Adrenal gland (tissue), 12 donors: Measurements from ENCODE around the gene ASB18. TPM values are rescaled to one million over a fixed set of nuclear protein-coding genes. Genes with fewer than 3 reads are reported as not detected.

ENCODE experiments used
- DNase-seq, 7 donors: peaks; one replicate each; pipeline ENCODE4 v3.0.0-alpha.2; 2019 to 2020
- H3K27ac ChIP-seq, 5 donors: fragments of 200-600 bp; sonication (generic) in 4 of 5; 1 replicate in 3 of 5; 2 replicates in 2 of 5; pipeline versions ENCODE4 v1.5.1 to v1.8.0; 2016 to 2020; ENCODE audit warnings: mild to moderate bottlenecking in 1 of 5
- H3K27me3 ChIP-seq: fragments of 200-600 bp; 2 replicates; pipeline ENCODE4 v1.8.0; 2021
- H3K36me3 ChIP-seq, 2 donors: fragments of 200-600 bp; replicated peaks in 1 of 2; 1 replicate in 1 of 2; 2 replicates in 1 of 2; pipeline versions ENCODE4 v1.5.1 to v1.8.0; 2018 to 2022
- H3K4me1 ChIP-seq, 2 donors: fragments of 200-600 bp; replicated peaks in 1 of 2; 1 replicate in 1 of 2; 2 replicates in 1 of 2; pipeline versions ENCODE4 v1.5.1 to v1.8.0; 2018 to 2021
- H3K4me3 ChIP-seq, 4 donors: fragments of 200-600 bp; sonication (generic) in 3 of 4; one replicate each; pipeline ENCODE4 v1.5.1; 2016 to 2018
- H3K9me3 ChIP-seq, 3 donors: fragments of 200-600 bp; sonication (generic) in 1 of 3; replicated peaks in 1 of 3; 1 replicate in 2 of 3; 2 replicates in 1 of 3; pipeline versions ENCODE4 v1.5.1 to v1.8.0; 2016 to 2021
- CTCF ChIP-seq, 6 experiments: fragments of 450-650 bp in 4 of 6; fragments of 200-600 bp in 2 of 6; sonication (generic) in 1 of 6; IDR thresholded peaks; 1 replicate in 5 of 6; 2 replicates in 1 of 6; pipeline versions ENCODE4 v1.5.1 to v1.8.0; 2016 to 2021; ENCODE audit warnings: antibody characterized with exemption in 6 of 6, mild to moderate bottlenecking in 2 of 6, moderate library complexity in 1 of 6
- POLR2A ChIP-seq, 2 donors: fragments of 450-650 bp; IDR thresholded peaks; one replicate each; pipeline ENCODE4 v1.6.1; 2017; ENCODE audit warnings: antibody characterized with exemption in 2 of 2, mild to moderate bottlenecking in 2 of 2, moderate library complexity in 1 of 2
- WGBS, 4 donors: extraction: QIAGEN DNeasy Blood & Tissue Kit in 2 of 4; methylation state at CpG; one replicate each; pipeline versions ENCODE4 v1.1.5 to v1.1.7; 2013 to 2017; 5-methylcytosine and 5-hydroxymethylcytosine counted together
- intact Hi-C, 2 donors: fragments of 100-400 bp; cut with DNase I; formaldehyde crosslinking; loops; one replicate each; pipeline versions ENCODE4 v1.14.1 to v1.15.0; 2022 to 2023
- polyA plus RNA-seq, 3 donors: library from polyadenylated mRNA; stranded (reverse); fragments of 200-250 nt in 2 of 3; fragments of 350-450 nt in 1 of 3; fragmentation: Illumina TruSeq in 1 of 3; extraction: RNeasy Lipid Tissue Mini Kit (QIAGEN cat#74804) in 1 of 3; gene quantifications; one replicate each; pipeline ENCODE4 v1.2.3, GENCODE V29; 2013 to 2014
- total RNA-seq, 9 donors: library from RNA; depleted of rRNA in 4 of 9; stranded (reverse); fragments of >200 nt in 4 of 9; fragments of 120-200 nt in 1 of 9; fragmentation: NEBNext Ultra II Directional in 1 of 9; extraction: Animal tissue kit (Norgen Biotek cat#: 25700) in 1 of 9; gene quantifications; one replicate each; pipeline versions ENCODE4 v1.1.0 to v1.2.4, GENCODE V29; 2013 to 2023
- donor health status: healthy with polysubstance abuse.
- donor health status: Bipolar disorder and iron deficiency.
- donor health status: DM: yes; HTN: yes; CAD: no.
- donor health status: DM: no; HTN: no; CAD: no.
- donor health status: DM: no; HTN: no; CAD: no.
- donor health status: DM: yes; HTN: yes; CAD: no.

Gene ASB18
- total and polyA plus RNA-seq, 12 donors = not detected

GRCh38 chr2:236166796-236167296, 97.4 kb downstream of the ASB18 start:
- WGBS, 4 donors = 4 to 12% (median 8%) methylated on average over 7 to 29 of the region's 29 CpGs
- Histone ChIP-seq H3K27me3 (peaks cover 99% of the 10 kb centered on the region), H3K4me3 (peak overlapping the region in 1 of 4 donors; percentile 50), H3K9me3 (no peaks in the 10 kb centered on the region), H3K27ac (no peak overlapping the region), H3K36me3 (no peaks in the 10 kb centered on the region), H3K4me1 (peaks cover 13 to 36% of the 10 kb centered on the region in 2 donors)
- no peak for DNase-seq
- TF ChIP-seq CTCF (IDR thresholded peaks at IDR 0.05) (no peak), POLR2A (IDR thresholded peaks at IDR 0.05) (no peak)
- intact Hi-C loops = no loop called here

GRCh38 chr2:236165842-236166795, 98.1 kb downstream of the ASB18 start:
- 4 to 7% (median 6%) methylated on average over 13 to 58 of the region's 58 CpGs for WGBS, 4 donors
- no peaks in the 10 kb centered on the region for H3K36me3 ChIP-seq
- TF ChIP-seq CTCF (IDR thresholded peaks at IDR 0.05) (no peak), POLR2A (IDR thresholded peaks at IDR 0.05) (no peak)
- H3K27ac ChIP-seq = no peak overlapping the region
- H3K27me3 ChIP-seq = peaks cover 99% of the 10 kb centered on the region
- H3K9me3 ChIP-seq = no peaks in the 10 kb centered on the region
- peak overlapping the region in 1 of 4 donors; percentile 38 for H3K4me3 ChIP-seq
- H3K4me1 ChIP-seq = peaks cover 13 to 36% of the 10 kb centered on the region in 2 donors
- intact Hi-C loops = no loop called here
- no peak for DNase-seq

GRCh38 chr2:236164925-236165841, 99.0 kb downstream of the ASB18 start:
- no peaks in the 10 kb centered on the region for H3K9me3 ChIP-seq
- intact Hi-C loops = no loop called here
- no peak overlapping the region for H3K4me3 ChIP-seq
- WGBS, 4 donors = 25 to 33% (median 30%) methylated on average over 17 to 18 of the region's 18 CpGs
- H3K4me1 ChIP-seq = peaks cover 13 to 36% of the 10 kb centered on the region in 2 donors
- no peak for TF ChIP-seq CTCF (IDR thresholded peaks at IDR 0.05)
- TF ChIP-seq POLR2A (IDR thresholded peaks at IDR 0.05) = no peak
- peaks cover 98% of the 10 kb centered on the region for H3K27me3 ChIP-seq
- no peaks in the 10 kb centered on the region for H3K36me3 ChIP-seq
- no peak for DNase-seq
- H3K27ac ChIP-seq = no peak overlapping the region
